A549 (cell line): ENCODE data around the gene HS3ST4.

Experiments used
- BHLHE40 ChIP-seq: IDR thresholded peaks from 2 replicates; pipeline ENCODE4 v1.6.1; 2012; ENCODE audit warnings: low read depth, low read length, inconsistent platforms
- CEBPB ChIP-seq, 2 experiments: fragments of >200 bp in 1 of 2; sonication (Bioruptor Twin) in 1 of 2; formaldehyde crosslinking in 1 of 2; IDR thresholded peaks; 2 replicates each; pipeline ENCODE4 v1.6.1; 2012 to 2016
- CHD2 ChIP-seq: fragments of 150-350 bp; IDR thresholded peaks from 2 replicates; pipeline ENCODE4 v1.6.1; 2014; ENCODE audit warnings: low read length; ENCODE audit not compliant: partially characterized antibody
- CTCF ChIP-seq: fragments of >200 bp; sonication (Bioruptor Twin); formaldehyde crosslinking; IDR thresholded peaks from 3 replicates; pipeline ENCODE4 v1.5.1; 2016
- E2F6 ChIP-seq: IDR thresholded peaks from 2 replicates; pipeline ENCODE4 v1.6.1; 2012; ENCODE audit warnings: low read depth, borderline replicate concordance
- EHMT2 ChIP-seq: fragments of 200-600 bp; sonication (generic); IDR thresholded peaks from 2 replicates; pipeline ENCODE4 v1.6.1; 2016; ENCODE audit warnings: antibody characterized with exemption, low read depth, mild to moderate bottlenecking, moderate library complexity
- EP300 ChIP-seq, 2 experiments: fragments of >200 bp; sonication (Bioruptor Twin); formaldehyde crosslinking; IDR thresholded peaks; 2 replicates in 1 of 2; 3 replicates in 1 of 2; pipeline ENCODE4 v1.6.1; 2016 to 2017
- KDM5A ChIP-seq: fragments of 200-600 bp; sonication (generic); IDR thresholded peaks from 2 replicates; pipeline ENCODE4 v1.6.1; 2016; ENCODE audit warnings: antibody characterized with exemption, mild to moderate bottlenecking
- MAX ChIP-seq: IDR thresholded peaks from 2 replicates; pipeline ENCODE4 v1.6.1; 2012
- NFE2L2 ChIP-seq: fragments of 150-350 bp; conservative IDR thresholded peaks from 2 replicates; pipeline ENCODE4 v1.6.1; 2014; ENCODE audit warnings: low read length
- POLR2A ChIP-seq: IDR thresholded peaks from 2 replicates; pipeline ENCODE4 v1.6.1; 2012; ENCODE audit warnings: mild to moderate bottlenecking, low read length
- RAD21 ChIP-seq, 2 experiments: fragments of >200 bp in 1 of 2; sonication (Bioruptor Twin) in 1 of 2; formaldehyde crosslinking in 1 of 2; IDR thresholded peaks in 1 of 2; conservative IDR thresholded peaks in 1 of 2; 2 replicates in 1 of 2; 3 replicates in 1 of 2; pipeline ENCODE4 v1.6.1; 2012 to 2018; ENCODE audit warnings: inconsistent platforms in 1 of 2
- REST ChIP-seq: fragments of 200-600 bp; sonication (generic); IDR thresholded peaks from 2 replicates; pipeline ENCODE4 v1.6.1; 2016; ENCODE audit warnings: antibody characterized with exemption, mild to moderate bottlenecking, moderate library complexity
- USF2 ChIP-seq: fragments of 450-650 bp; IDR thresholded peaks from 2 replicates; pipeline ENCODE4 v1.6.1; 2014; ENCODE audit warnings: antibody characterized with exemption

- no peak for TF ChIP-seq CTCF
- no peak for TF ChIP-seq NFE2L2
- no peak for TF ChIP-seq USF2
- no peak for TF ChIP-seq POLR2A
- no peak for TF ChIP-seq RAD21 (conservative IDR thresholded peaks at IDR 0.05 in 1 of 2, IDR thresholded peaks at IDR 0.05 in 1 of 2)
- no peak for TF ChIP-seq BHLHE40
- no peak for TF ChIP-seq REST
- no peak for TF ChIP-seq KDM5A
- no peak for TF ChIP-seq E2F6
- no peak for TF ChIP-seq EP300 (IDR thresholded peaks at IDR 0.05)
- no peak for TF ChIP-seq CHD2
- TF ChIP-seq EHMT2: no peak
- no peak for TF ChIP-seq CEBPB (IDR thresholded peaks at IDR 0.05)
- TF ChIP-seq MAX: no peak
These were observed 410.6 kb downstream of the HS3ST4 start for GRCh38 chr16:26102369-26102768.
